Cardiac fibroblast (primary cell): ENCODE measurements around the gene SRP68.

Source experiments
- DNase-seq, 2 donors: peaks; one replicate each; pipeline versions ENCODE4 v3.0.0 to v3.0.0-alpha.2; 2010; ENCODE audit warnings: low read depth in 2 of 2
- H3K4me3 ChIP-seq, 2 donors: replicated peaks in 1 of 2; 1 replicate in 1 of 2; 2 replicates in 1 of 2; pipeline ENCODE4 v1.5.1; 2011; ENCODE audit warnings: low read depth in 2 of 2, low read length in 2 of 2, mild to moderate bottlenecking in 2 of 2, moderate library complexity in 1 of 2
- TF ChIP-seq, protein P1 (sequence below): IDR thresholded peaks from one replicate; pipeline ENCODE4 v1.5.1; 2011; ENCODE audit warnings: low read depth, mild to moderate bottlenecking, low read length, inconsistent platforms

Gene SRP68

DNA sequence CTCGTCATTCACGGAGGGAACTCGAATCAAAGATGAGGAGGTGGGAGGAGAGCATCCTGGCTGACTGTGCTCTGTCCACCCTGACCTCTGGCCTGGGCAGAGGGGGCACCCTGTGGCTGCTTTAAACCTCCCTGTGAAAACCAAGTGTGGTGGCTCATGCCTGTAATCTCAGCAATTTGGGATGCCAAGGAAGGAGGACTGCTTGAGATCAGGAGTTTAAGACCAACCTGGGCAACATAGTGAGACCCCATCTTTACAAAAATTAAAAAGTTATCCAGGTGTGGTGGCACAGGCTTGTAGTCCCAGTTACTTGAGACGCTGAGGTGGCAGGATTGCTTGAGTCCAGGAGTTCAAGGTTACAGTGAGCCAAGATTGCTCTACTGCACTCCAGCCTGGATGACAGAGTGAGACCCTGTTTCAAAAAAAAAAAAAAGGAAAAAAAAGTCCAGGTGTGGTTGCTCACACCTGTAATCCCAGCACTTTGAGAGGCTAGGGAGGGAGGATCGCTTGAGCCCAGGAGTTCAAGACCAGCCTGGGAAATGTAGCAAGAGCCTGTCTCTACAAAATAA, 77.4 kb downstream of the SRP68 start:
- no peak for DNase-seq
- TF ChIP-seq, protein P1, sequence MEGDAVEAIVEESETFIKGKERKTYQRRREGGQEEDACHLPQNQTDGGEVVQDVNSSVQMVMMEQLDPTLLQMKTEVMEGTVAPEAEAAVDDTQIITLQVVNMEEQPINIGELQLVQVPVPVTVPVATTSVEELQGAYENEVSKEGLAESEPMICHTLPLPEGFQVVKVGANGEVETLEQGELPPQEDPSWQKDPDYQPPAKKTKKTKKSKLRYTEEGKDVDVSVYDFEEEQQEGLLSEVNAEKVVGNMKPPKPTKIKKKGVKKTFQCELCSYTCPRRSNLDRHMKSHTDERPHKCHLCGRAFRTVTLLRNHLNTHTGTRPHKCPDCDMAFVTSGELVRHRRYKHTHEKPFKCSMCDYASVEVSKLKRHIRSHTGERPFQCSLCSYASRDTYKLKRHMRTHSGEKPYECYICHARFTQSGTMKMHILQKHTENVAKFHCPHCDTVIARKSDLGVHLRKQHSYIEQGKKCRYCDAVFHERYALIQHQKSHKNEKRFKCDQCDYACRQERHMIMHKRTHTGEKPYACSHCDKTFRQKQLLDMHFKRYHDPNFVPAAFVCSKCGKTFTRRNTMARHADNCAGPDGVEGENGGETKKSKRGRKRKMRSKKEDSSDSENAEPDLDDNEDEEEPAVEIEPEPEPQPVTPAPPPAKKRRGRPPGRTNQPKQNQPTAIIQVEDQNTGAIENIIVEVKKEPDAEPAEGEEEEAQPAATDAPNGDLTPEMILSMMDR: no peak
- H3K4me3 ChIP-seq: no peak overlapping the region

DNA sequence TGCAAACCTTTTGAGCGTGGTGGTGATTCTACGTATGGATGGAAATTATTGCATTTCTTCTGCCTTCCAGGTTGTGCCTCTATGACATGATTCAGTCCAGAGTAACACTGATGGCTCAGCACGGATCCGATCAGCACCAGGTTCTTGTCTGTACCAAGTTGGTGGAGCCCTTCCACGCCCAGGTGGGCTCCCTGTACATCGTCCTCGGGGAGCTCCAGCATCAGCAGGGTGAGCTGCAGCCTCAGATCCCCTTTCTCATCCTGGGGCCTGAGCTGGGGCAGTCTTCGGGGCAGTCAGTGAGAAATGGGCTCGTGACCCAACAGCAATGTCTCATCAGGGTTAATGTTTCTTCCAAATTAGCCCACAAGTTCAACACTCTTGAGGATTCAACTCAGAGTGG, 80.9 kb downstream of the SRP68 start:
- DNase-seq: no peak
- no peak overlapping the region for H3K4me3 ChIP-seq
- TF ChIP-seq, protein P1: no peak
